Erythroblast (primary cell): ENCODE data around the gene LACRT.

Experiments
- GATA1 ChIP-seq: IDR thresholded peaks from 2 replicates; pipeline ENCODE4 v1.6.1; 2011; ENCODE audit warnings: low read depth, mild to moderate bottlenecking, control low read depth, low read length, moderate library complexity
- POLR2A ChIP-seq: IDR thresholded peaks from 2 replicates; pipeline ENCODE4 v1.6.1; 2011; ENCODE audit warnings: mild to moderate bottlenecking, low read length

DNA sequence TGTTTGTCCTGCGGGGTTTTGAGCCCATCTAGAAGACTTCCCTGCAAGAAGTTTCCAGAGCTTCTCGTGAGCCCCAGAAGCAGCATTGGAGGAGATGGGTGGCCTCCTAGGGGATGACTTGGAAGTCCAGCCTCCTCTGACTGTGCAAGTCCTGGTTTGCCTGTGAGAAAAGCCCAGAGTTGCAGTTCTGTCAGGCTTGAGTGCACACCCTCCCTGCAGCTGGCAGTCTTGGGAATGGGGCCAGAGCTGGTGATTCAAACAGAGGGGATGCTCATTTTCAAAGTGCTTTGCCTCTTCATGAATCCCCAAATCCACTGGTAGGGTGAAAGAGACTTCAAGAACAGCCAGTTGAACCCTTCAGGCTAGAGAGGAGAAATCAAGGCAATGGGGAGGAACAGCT, 42.4 kb downstream of the LACRT start:
- TF ChIP-seq POLR2A (no peak), GATA1 (no peak)
